NCI-H1436 (cell line): ENCODE results near the gene SEC14L5.

ENCODE experiments used
- DNase-seq: peaks from one replicate; lab custom pipeline; 2025; lab: John Stamatoyannopoulos, UW

SEC14L5 gene

GRCh38 chr16:5016967-5017677, 59.0 kb downstream of the SEC14L5 start:
- no peak for DNase-seq

- no peak for DNase-seq
These were observed 59.5 kb downstream of the SEC14L5 start for GRCh38 chr16:5017678-5017969.

- no peak for DNase-seq
These were observed 60.7 kb downstream of the SEC14L5 start for GRCh38 chr16:5018793-5019192.

- DNase-seq: no peak
These were observed 61.6 kb downstream of the SEC14L5 start for GRCh38 chr16:5019775-5020174.

GRCh38 chr16:5020551-5020950, 62.4 kb downstream of the SEC14L5 start:
- DNase-seq: no peak

- DNase-seq: no peak
These were observed 64.4 kb downstream of the SEC14L5 start for GRCh38 chr16:5022521-5022920.

GRCh38 chr16:5024632-5025031, 66.5 kb downstream of the SEC14L5 start:
- peak; percentile 64 for DNase-seq

- DNase-seq: peak; percentile 44
These were observed 67.1 kb downstream of the SEC14L5 start for GRCh38 chr16:5025171-5025632.

GRCh38 chr16:5026664-5027063, 68.5 kb downstream of the SEC14L5 start:
- no peak for DNase-seq

GRCh38 chr16:5027086-5027485, 69.0 kb downstream of the SEC14L5 start:
- no peak for DNase-seq

- DNase-seq: no peak
These were observed 69.6 kb downstream of the SEC14L5 start for GRCh38 chr16:5027575-5028235.

GRCh38 chr16:5028950-5029475, 70.9 kb downstream of the SEC14L5 start:
- DNase-seq: no peak

- no peak for DNase-seq
These were observed 72.2 kb downstream of the SEC14L5 start for GRCh38 chr16:5030251-5030870.

GRCh38 chr16:5031601-5032000, 73.5 kb downstream of the SEC14L5 start:
- no peak for DNase-seq

GRCh38 chr16:5032748-5033167, 74.6 kb downstream of the SEC14L5 start:
- no peak for DNase-seq

- peak; percentile 71 for DNase-seq
These were observed 75.4 kb downstream of the SEC14L5 start, which contains the start of gene NAGPA for GRCh38 chr16:5033256-5034166. NAGPA (minus strand) TSS chr16:5033935; CDS start chr16:5033914, 21 bp downstream.

- no peak for DNase-seq
These were observed 76.0 kb downstream of the SEC14L5 start for GRCh38 chr16:5034167-5034523.

- DNase-seq: no peak
These were observed 77.7 kb downstream of the SEC14L5 start for GRCh38 chr16:5035909-5036227.

GRCh38 chr16:5036228-5037156, 78.4 kb downstream of the SEC14L5 start:
- no peak for DNase-seq

GRCh38 chr16:5040451-5040850, 82.3 kb downstream of the SEC14L5 start:
- no peak for DNase-seq

GRCh38 chr16:5041600-5042133, 83.5 kb downstream of the SEC14L5 start:
- DNase-seq: no peak
